Stimulated activated memory B cell treated with anti-CD40 and anti-IgM and Interleukin-4, amounts not matched to agents 10 μg/mL and 1 μg/mL and 100 μg/mL, for 72 hours (primary cell): Measurements from ENCODE around the gene CCDC54.

Source experiments
- ATAC-seq: fragments of 150-1000 bp; cut with Tn5 transposase; 2 replicates; pipeline ENCODE4 v1.10.0; 2021
- H3K27ac Mint-ChIP-seq: one replicate; pipeline ENCODE4 v1.8.0; 2022; ENCODE audit warnings: mild to moderate bottlenecking, mixed read lengths
- H3K27me3 Mint-ChIP-seq: one replicate; pipeline ENCODE4 v1.8.0; 2022; ENCODE audit warnings: mixed read lengths
- H3K36me3 Mint-ChIP-seq: one replicate; pipeline ENCODE4 v1.8.0; 2022; ENCODE audit warnings: mixed read lengths
- H3K4me1 Mint-ChIP-seq: one replicate; pipeline ENCODE4 v1.8.0; 2022; ENCODE audit warnings: mixed read lengths
- H3K4me3 Mint-ChIP-seq: one replicate; pipeline ENCODE4 v1.8.0; 2022; ENCODE audit warnings: mild to moderate bottlenecking, moderate library complexity, mixed read lengths
- H3K9me3 Mint-ChIP-seq: one replicate; pipeline ENCODE4 v1.8.0; 2022; ENCODE audit warnings: mixed read lengths

Gene CCDC54

DNA sequence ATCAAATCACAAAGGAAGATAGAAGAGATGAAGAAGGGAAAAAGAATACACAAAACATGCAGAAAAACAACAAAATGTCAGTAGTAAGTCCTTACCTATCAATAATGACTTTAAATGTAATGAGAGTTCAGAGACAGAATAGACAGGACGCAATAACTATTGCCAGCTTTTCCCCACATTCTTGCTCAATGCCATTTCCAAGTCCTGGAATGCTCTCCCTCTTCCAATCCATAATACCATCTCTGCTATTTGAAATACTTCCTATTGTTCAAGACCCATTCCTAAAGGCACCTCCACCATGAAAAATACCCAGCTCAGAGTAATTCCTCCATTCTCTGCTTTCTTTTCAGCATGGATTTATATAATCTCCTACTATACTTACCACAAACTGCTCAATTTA, 33.4 kb downstream of the CCDC54 start:
- Mint-ChIP-seq H3K4me1 (no peaks in the 10 kb centered on the region), H3K27ac (no peak overlapping the region), H3K36me3 (peaks cover 6% of the 10 kb centered on the region), H3K27me3 (no peaks in the 10 kb centered on the region), H3K4me3 (no peak overlapping the region), H3K9me3 (peaks cover 12% of the 10 kb centered on the region)
- no peak for ATAC-seq

GRCh38 chr3:107411056-107411455, 33.8 kb downstream of the CCDC54 start:
- H3K9me3 Mint-ChIP-seq: peaks cover 12% of the 10 kb centered on the region
- H3K36me3 Mint-ChIP-seq: peaks cover 6% of the 10 kb centered on the region
- H3K27me3 Mint-ChIP-seq: no peaks in the 10 kb centered on the region
- H3K4me3 Mint-ChIP-seq: no peak overlapping the region
- ATAC-seq: no peak
- no peaks in the 10 kb centered on the region for H3K4me1 Mint-ChIP-seq
- no peak overlapping the region for H3K27ac Mint-ChIP-seq

DNA sequence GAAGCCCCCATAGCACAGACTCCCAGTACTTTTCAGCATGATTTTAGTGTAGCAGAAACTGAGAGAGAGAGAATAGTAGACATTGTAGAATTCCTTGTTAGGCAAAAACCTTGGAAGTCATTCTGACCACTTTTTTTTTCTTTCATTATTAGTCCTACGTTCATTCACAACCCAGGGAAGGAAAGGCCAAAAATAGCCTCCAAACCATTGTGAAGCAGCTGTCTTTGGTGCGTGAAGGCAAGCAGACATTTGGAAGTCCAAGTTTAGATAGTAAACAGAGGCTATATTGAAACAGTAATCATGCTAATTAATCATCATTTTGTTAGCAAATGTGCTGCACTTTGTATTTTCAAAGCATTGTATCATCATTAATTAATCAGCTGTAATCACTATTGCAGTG, 34.5 kb downstream of the CCDC54 start:
- Mint-ChIP-seq H3K27ac (no peak overlapping the region), H3K4me3 (no peak overlapping the region), H3K4me1 (no peaks in the 10 kb centered on the region), H3K27me3 (no peaks in the 10 kb centered on the region), H3K36me3 (peaks cover 6% of the 10 kb centered on the region), H3K9me3 (peaks cover 12% of the 10 kb centered on the region)
- no peak for ATAC-seq

DNA sequence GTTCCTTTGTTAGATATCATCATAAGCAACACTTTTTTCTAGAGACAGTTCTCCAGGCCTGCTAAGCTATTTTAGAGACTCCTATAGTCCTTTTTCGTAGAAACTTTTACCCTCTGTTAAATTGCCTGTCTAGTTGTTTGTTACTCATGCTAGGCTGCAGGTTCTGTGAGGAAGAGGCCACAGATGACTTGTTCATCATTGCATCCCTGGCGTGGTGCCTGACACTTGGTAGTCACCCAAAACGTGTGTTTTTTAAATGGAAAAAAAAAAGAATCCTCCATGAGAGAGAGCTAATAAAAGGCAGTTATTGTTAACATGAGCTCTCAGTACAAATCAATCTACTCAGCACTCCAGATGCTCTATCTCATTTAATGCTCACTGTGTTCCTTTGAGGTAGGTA, 35.1 kb downstream of the CCDC54 start:
- ATAC-seq: no peak
- Mint-ChIP-seq H3K36me3 (peaks cover 6% of the 10 kb centered on the region), H3K9me3 (peaks cover 12% of the 10 kb centered on the region), H3K27ac (no peak overlapping the region), H3K4me3 (no peak overlapping the region), H3K27me3 (no peaks in the 10 kb centered on the region), H3K4me1 (no peaks in the 10 kb centered on the region)

DNA sequence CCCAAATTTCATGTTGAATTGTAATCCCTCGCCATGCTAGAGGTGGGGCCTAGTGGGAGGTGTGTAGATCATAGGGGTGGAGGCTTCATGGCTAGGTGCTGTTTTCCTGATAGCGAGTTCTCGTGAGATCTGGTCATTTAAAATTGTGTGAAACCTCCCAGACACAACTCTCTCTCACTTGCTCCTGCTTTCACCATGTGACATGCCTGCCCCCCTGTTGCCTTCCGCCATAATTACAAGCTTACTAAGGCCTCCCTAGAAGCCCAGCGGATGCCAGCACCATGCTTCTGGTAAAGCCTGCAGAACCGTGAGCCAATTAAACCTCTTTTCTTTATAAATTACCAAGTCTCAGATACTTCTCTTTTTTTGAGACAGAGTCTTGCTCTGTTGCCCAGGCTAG, 36.0 kb downstream of the CCDC54 start:
- H3K4me1 Mint-ChIP-seq: no peaks in the 10 kb centered on the region
- peaks cover 6% of the 10 kb centered on the region for H3K36me3 Mint-ChIP-seq
- H3K27ac Mint-ChIP-seq: no peak overlapping the region

DNA sequence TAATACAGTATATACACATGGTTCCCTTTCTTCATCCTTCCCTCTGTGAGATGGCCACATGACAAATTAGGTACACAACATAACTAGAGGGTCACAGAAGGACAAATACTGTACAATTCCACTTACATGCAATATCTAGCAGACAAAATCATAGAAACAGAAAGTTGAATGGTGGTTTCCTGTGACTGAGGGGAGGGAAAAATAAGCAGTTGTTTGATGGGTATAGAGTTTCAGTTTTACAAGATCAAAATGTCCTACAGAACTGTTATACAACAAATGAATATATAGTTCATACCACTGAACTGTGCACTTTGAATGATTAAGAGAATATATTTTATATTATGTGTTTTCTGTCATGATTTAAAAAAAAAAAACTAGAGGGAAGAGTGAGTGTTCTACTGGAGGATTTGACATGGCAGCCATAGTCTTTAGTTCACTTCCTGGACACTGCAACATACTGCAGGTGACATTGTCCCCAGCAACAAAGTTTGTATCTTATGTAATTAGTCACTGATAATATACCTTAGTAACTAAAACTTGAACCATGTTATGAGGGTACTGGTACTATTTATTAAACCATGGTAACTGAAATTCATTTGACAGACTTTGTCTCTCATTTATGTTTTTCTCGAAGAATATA, 37.2 kb downstream of the CCDC54 start:
- ATAC-seq: no peak
- Mint-ChIP-seq H3K4me1 (no peaks in the 10 kb centered on the region), H3K9me3 (peaks cover 8% of the 10 kb centered on the region), H3K4me3 (no peak overlapping the region), H3K36me3 (peaks cover 2% of the 10 kb centered on the region), H3K27me3 (no peaks in the 10 kb centered on the region), H3K27ac (no peak overlapping the region)

More for the DNA sequence above, 36.0 kb downstream of the CCDC54 start:
- H3K27me3 Mint-ChIP-seq: no peaks in the 10 kb centered on the region
- H3K4me3 Mint-ChIP-seq: no peak overlapping the region
- no peak for ATAC-seq
- H3K9me3 Mint-ChIP-seq: peaks cover 12% of the 10 kb centered on the region

GRCh38 chr3:107416138-107416537, 38.9 kb downstream of the CCDC54 start:
- H3K27ac Mint-ChIP-seq: no peak overlapping the region
- no peaks in the 10 kb centered on the region for H3K9me3 Mint-ChIP-seq
- H3K4me1 Mint-ChIP-seq: peaks cover 4% of the 10 kb centered on the region
- H3K27me3 Mint-ChIP-seq: no peaks in the 10 kb centered on the region
- H3K36me3 Mint-ChIP-seq: no peaks in the 10 kb centered on the region
- no peak overlapping the region for H3K4me3 Mint-ChIP-seq
- no peak for ATAC-seq

DNA sequence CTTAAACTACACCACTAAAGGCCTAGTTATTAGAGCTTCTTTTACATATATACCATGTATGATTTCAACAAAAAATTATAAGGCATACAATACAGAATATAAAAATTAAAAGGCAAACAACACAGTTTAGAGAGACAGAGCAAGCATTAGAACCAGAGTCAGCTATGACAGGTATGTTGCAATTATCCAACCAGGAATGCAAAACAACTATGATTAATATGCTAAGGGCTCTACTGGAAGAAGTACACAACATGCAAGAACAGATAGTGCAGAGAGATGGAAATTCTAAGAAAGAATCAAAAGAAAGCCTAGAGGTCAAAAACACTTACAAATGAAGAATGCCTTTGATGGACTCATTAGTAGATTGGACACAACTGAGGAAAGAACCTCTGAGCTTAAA, 39.6 kb downstream of the CCDC54 start:
- Mint-ChIP-seq H3K27ac (no peak overlapping the region), H3K9me3 (no peaks in the 10 kb centered on the region), H3K4me1 (peaks cover 6% of the 10 kb centered on the region), H3K27me3 (no peaks in the 10 kb centered on the region), H3K36me3 (no peaks in the 10 kb centered on the region), H3K4me3 (no peak overlapping the region)
- ATAC-seq: no peak

DNA sequence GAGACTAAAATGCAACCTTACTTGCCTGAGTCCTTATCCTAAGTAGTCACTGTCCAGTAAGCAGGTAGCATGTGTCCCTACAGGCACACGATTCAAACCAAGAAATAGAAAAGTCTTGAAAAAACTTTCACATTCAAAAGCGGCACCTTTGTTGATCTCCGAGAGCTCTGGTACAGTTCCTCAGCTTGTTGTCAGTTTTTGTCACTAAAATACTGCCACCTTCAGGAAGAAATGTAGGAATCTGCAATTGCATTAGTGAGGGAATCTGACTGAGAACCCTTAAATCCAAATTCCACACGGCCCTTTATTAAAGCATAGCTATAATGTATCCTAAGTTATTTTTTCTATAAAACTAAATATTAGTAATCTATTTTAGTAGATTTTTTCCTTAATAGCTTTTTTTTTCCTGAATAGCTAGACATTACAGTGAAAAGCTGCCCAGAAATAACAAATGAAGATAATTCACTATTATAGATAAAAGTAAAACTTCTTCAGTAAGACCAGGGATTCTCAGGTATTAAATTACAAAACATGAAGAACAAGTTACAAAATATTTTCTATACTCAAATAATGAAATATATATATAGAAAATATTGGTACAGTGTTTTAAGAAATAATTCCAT, 44.0 kb downstream of the CCDC54 start:
- H3K36me3 Mint-ChIP-seq: no peaks in the 10 kb centered on the region
- H3K27me3 Mint-ChIP-seq: no peaks in the 10 kb centered on the region
- no peaks in the 10 kb centered on the region for H3K9me3 Mint-ChIP-seq
- H3K4me3 Mint-ChIP-seq: peak overlapping the region; percentile 72
- peaks cover 17% of the 10 kb centered on the region for H3K4me1 Mint-ChIP-seq
- peak; percentile 67 for ATAC-seq
- peak overlapping the region; percentile 13 for H3K27ac Mint-ChIP-seq

DNA sequence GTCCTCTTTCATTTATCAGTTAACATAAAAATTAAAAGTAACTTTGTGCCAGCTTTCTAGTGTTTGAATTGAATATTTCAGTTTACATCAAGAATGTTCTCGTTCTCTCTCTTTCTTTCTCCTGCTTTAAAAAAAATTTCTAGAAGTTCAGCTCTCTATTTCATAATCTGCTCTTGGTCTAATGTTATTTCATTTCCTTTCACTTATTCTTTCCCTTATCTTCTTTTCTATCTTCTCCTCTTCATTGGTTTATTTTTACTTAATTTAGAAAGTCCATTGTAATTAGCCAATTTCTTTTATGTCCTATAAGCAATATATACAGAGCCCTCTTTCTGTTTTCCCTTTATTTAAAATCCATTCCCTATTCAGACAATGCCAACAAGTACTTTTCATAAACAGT, 44.6 kb downstream of the CCDC54 start:
- peaks cover 17% of the 10 kb centered on the region for H3K4me1 Mint-ChIP-seq
- H3K27me3 Mint-ChIP-seq: no peaks in the 10 kb centered on the region
- H3K27ac Mint-ChIP-seq: no peak overlapping the region
- H3K4me3 Mint-ChIP-seq: no peak overlapping the region
- H3K9me3 Mint-ChIP-seq: no peaks in the 10 kb centered on the region
- no peaks in the 10 kb centered on the region for H3K36me3 Mint-ChIP-seq
- ATAC-seq: no peak

- Mint-ChIP-seq H3K27ac (no peak overlapping the region), H3K9me3 (no peaks in the 10 kb centered on the region)
- no peak for ATAC-seq
Observed at GRCh38 chr3:107425033-107425432, 47.8 kb downstream of the CCDC54 start.

DNA sequence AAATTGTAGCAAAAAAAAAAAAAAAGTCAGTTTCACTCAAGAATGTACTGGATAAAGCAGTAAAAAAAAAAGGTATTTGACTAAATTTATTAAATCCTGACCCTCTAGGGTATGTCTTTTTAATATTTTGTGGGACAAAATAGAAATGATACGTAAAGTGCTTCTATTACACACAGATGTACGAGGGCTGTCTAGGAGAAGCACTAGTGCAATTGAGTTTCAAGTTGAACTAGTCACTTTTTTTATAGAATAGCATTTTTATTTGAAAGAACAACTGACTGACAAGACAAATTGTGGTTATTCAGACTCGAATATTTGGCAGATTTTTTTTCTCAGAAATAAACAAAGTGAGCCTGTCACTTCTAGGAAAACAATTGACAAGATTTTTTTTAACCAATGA, 49.0 kb downstream of the CCDC54 start:
- H3K4me3 Mint-ChIP-seq: no peak overlapping the region
- no peaks in the 10 kb centered on the region for H3K9me3 Mint-ChIP-seq
- no peak for ATAC-seq
- H3K27me3 Mint-ChIP-seq: no peaks in the 10 kb centered on the region
- no peak overlapping the region for H3K27ac Mint-ChIP-seq
- peaks cover 45% of the 10 kb centered on the region for H3K4me1 Mint-ChIP-seq
- no peaks in the 10 kb centered on the region for H3K36me3 Mint-ChIP-seq

More at GRCh38 chr3:107425033-107425432, 47.8 kb downstream of the CCDC54 start:
- H3K36me3 Mint-ChIP-seq: no peaks in the 10 kb centered on the region
- no peaks in the 10 kb centered on the region for H3K27me3 Mint-ChIP-seq
- no peak overlapping the region for H3K4me3 Mint-ChIP-seq
- H3K4me1 Mint-ChIP-seq: peaks cover 40% of the 10 kb centered on the region
